Measurements from ENCODE around the gene SLC7A7.

Gene SLC7A7

DNA sequence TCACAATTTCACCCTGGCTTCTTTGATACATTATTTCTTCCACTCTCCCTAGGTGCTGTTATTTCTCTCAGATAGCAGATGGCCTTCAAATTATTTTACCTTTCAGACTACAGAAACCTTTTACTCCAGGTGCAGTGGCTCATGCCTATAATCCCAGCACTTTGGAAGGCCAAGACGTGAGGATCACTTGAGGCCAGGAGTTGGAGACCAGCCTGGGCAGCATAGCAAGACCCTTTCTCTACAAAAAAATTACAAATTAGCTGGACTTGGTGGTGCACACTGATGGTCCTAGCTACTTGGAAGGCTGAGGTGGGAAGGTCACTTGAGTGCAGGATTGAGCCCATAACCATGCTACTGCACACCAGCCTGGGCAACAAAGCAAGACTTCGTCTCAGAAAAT, 23.1 kb downstream of the SLC7A7 start:
- H3K27me3 ChIP-seq (replicated peaks; ENCODE audit: control insufficient read depth, insufficient read depth, low read length): no peaks in the 10 kb centered on the region
- no peaks in the 10 kb centered on the region; the same call in 1 of the 2 replicates for H3K36me3 ChIP-seq (ENCODE audit: control insufficient read depth, insufficient read depth, low read length)
- DNase-seq (ENCODE audit: extremely low read depth, insufficient read length): no peak
- no peak overlapping the region for H3K4me3 ChIP-seq (replicated peaks; ENCODE audit: low read depth, low read length)
- TF ChIP-seq, protein P1, sequence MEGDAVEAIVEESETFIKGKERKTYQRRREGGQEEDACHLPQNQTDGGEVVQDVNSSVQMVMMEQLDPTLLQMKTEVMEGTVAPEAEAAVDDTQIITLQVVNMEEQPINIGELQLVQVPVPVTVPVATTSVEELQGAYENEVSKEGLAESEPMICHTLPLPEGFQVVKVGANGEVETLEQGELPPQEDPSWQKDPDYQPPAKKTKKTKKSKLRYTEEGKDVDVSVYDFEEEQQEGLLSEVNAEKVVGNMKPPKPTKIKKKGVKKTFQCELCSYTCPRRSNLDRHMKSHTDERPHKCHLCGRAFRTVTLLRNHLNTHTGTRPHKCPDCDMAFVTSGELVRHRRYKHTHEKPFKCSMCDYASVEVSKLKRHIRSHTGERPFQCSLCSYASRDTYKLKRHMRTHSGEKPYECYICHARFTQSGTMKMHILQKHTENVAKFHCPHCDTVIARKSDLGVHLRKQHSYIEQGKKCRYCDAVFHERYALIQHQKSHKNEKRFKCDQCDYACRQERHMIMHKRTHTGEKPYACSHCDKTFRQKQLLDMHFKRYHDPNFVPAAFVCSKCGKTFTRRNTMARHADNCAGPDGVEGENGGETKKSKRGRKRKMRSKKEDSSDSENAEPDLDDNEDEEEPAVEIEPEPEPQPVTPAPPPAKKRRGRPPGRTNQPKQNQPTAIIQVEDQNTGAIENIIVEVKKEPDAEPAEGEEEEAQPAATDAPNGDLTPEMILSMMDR (IDR thresholded peaks at IDR 0.05; ENCODE audit: insufficient read depth, low read length, poor library complexity, severe bottlenecking): no peak

DNA sequence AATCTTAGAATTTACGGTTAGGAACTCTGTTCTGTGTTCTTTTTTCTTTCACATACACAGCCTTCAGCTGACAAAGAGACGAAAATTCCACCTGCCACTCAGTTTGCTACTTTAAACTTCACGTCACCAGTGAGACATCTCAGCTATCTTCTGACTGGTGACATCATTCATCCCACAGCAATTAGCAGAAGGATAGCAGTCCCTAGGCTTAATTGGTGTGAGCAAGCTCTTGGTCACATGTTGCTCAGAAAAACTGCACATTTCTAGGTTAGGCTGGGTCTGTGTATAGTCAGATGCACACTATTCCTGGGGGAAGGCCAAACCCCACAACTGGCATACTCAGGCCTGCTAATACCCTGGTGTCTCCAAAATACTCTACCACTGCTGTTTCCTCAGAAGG, 23.9 kb downstream of the SLC7A7 start:
- DNase-seq (ENCODE audit: extremely low read depth, insufficient read length): no peak
- Histone ChIP-seq H3K36me3 (ENCODE audit: control insufficient read depth, insufficient read depth, low read length) (no peaks in the 10 kb centered on the region; the same call in 1 of the 2 replicates), H3K4me3 (replicated peaks; ENCODE audit: low read depth, low read length) (no peak overlapping the region)

DNA sequence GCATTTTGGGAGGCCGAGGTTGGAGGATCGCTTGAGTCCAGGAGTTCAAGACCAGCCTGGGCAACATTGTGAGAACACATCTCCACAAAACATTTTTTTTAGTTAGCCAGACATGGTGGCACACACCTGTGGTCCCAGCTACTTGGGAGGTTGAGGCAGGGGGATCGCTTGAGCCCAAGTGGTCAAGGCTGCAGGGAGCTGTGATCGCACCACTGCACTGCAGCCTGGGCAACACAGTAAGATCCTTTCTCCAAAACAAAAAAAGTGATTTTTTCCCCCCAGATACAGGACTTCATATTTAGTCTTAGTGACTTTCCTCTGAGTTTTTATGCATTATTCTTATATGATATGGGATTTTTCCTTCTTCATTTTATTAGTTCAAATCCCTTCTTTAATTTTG, 28.6 kb downstream of the SLC7A7 start:
- TF ChIP-seq, protein P1 (IDR thresholded peaks at IDR 0.05; ENCODE audit: insufficient read depth, low read length, poor library complexity, severe bottlenecking): no peak
- Histone ChIP-seq H3K27me3 (replicated peaks; ENCODE audit: control insufficient read depth, insufficient read depth, low read length) (no peaks in the 10 kb centered on the region), H3K4me3 (replicated peaks; ENCODE audit: low read depth, low read length) (no peak overlapping the region), H3K36me3 (ENCODE audit: control insufficient read depth, insufficient read depth, low read length) (no peaks in the 10 kb centered on the region; the same call in 1 of the 2 replicates)
- DNase-seq (ENCODE audit: extremely low read depth, insufficient read length): no peak

More for the DNA sequence above, 23.9 kb downstream of the SLC7A7 start:
- TF ChIP-seq, protein P1 (IDR thresholded peaks at IDR 0.05; ENCODE audit: insufficient read depth, low read length, poor library complexity, severe bottlenecking): no peak
- H3K27me3 ChIP-seq (replicated peaks; ENCODE audit: control insufficient read depth, insufficient read depth, low read length): no peaks in the 10 kb centered on the region

DNA sequence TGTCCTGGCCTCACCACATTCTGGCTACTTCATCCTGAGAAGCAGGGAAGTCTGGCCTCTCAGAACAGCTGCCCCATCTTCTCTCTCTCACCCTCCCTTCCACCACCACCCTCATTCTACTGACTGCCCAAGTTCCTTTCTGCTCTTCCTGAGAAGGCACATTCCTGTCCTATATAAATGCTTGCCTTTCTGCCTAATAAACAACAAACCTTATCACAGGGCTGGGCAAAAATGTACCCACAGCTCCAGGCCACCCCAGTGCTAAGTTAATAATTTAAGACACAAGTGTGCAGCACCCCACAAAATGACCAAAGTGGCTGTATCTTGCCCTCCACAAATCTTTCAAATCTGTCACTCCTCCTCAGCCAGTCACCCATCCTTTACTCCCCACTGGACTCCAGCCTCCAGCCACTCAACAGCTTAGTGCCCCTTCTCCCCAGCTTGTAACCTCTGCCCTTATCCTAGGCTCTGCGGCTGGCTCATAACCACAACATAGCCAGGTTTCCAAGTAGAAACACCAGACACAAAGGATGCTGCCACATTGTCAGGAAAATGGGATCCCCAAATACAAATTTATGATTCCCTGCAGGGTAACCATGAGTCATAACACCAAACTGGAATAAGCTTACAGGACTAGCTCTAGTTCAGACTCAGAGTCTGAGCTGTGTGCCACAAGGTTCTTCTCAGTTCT, 33.8 kb downstream of the SLC7A7 start:
- Histone ChIP-seq H3K27me3 (replicated peaks; ENCODE audit: control insufficient read depth, insufficient read depth, low read length) (no peaks in the 10 kb centered on the region), H3K36me3 (ENCODE audit: control insufficient read depth, insufficient read depth, low read length) (no peaks in the 10 kb centered on the region), H3K4me3 (replicated peaks; ENCODE audit: low read depth, low read length) (no peak overlapping the region)
- DNase-seq (ENCODE audit: extremely low read depth, insufficient read length): no peak
- TF ChIP-seq, protein P1 (IDR thresholded peaks at IDR 0.05; ENCODE audit: insufficient read depth, low read length, poor library complexity, severe bottlenecking): no peak

DNA sequence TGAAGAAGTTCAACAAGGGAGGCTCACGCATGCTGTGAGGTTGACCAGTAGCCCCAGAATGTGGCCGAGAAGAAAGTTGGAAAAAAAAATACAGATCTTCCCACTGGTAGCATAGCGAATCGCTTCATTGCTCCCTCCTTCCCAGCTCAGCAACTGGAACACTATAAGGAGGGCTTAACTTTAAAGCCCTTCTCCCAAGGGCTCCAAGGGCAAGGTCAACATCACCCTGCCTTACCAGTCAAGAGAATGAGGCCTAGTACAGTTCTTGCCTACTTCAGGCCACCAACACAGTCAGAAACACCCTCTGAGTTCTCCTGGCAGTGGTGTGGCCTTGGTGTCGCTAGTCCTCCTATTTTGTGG, 34.3 kb downstream of the SLC7A7 start:
- DNase-seq (ENCODE audit: extremely low read depth, insufficient read length): no peak
- H3K36me3 ChIP-seq (ENCODE audit: control insufficient read depth, insufficient read depth, low read length): no peaks in the 10 kb centered on the region
- TF ChIP-seq, protein P1 (IDR thresholded peaks at IDR 0.05; ENCODE audit: insufficient read depth, low read length, poor library complexity, severe bottlenecking): no peak
- no peaks in the 10 kb centered on the region for H3K27me3 ChIP-seq (replicated peaks; ENCODE audit: control insufficient read depth, insufficient read depth, low read length)
- no peak overlapping the region for H3K4me3 ChIP-seq (replicated peaks; ENCODE audit: low read depth, low read length)
